DOHH2 (cell line): ENCODE data around the gene DDN.

Experiments used
- EZH2phosphoT487 ChIP-seq: fragments of 200-600 bp; sonication (generic); IDR thresholded peaks from 2 replicates; pipeline ENCODE4 v1.6.1; 2017; ENCODE audit warnings: borderline replicate concordance, mild to moderate bottlenecking, antibody characterized with exemption, low read length, moderate library complexity, mixed read lengths
- TF ChIP-seq, protein P1 (sequence below): fragments of 200-600 bp; sonication (generic); IDR thresholded peaks from one replicate; pipeline ENCODE4 v1.5.1; 2014; ENCODE audit warnings: antibody characterized with exemption, mild to moderate bottlenecking, low read depth, low read length; ENCODE audit not compliant: poor library complexity, severe bottlenecking

DNA sequence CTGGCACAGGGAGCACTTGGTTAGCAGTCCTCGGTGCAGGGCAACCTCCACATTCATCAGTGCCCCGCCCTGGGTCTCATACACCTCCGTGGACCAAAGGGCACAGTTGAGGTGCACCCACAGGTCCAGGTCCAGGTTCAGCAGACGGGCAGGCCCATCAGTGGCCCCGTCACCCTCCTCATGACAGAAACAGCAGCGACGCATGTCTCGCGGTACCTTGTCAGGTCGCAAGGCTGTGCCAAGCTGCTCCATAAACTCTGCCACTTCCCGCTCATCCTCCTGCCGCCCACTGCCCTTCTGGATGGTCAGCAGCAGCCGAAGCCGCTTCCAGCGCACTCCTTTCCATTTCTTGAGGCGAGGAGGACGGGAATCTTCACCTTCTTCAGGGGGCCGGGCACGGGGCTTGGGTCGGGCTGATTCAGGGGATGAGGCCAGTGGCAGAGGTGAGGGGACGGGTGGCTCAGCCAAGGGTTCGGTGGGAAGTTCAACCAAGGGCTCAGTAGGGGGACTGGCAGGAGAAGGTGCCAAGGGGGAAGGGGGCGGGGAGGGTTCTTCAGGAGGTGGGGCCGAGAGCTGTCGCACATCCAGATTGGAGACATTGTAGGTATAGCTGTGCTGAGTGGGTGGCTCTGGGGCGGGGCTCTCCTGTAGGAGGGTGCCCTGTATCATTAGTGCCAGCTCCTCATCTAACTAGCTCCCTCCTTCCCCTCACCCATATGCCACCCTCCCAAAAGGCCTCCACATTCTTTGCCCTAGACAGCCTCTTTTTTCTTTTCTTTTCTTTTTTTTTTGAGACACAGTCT, 27.7 kb upstream of the DDN start:
- TF ChIP-seq, protein P1, sequence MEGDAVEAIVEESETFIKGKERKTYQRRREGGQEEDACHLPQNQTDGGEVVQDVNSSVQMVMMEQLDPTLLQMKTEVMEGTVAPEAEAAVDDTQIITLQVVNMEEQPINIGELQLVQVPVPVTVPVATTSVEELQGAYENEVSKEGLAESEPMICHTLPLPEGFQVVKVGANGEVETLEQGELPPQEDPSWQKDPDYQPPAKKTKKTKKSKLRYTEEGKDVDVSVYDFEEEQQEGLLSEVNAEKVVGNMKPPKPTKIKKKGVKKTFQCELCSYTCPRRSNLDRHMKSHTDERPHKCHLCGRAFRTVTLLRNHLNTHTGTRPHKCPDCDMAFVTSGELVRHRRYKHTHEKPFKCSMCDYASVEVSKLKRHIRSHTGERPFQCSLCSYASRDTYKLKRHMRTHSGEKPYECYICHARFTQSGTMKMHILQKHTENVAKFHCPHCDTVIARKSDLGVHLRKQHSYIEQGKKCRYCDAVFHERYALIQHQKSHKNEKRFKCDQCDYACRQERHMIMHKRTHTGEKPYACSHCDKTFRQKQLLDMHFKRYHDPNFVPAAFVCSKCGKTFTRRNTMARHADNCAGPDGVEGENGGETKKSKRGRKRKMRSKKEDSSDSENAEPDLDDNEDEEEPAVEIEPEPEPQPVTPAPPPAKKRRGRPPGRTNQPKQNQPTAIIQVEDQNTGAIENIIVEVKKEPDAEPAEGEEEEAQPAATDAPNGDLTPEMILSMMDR = no peak
- no peak for TF ChIP-seq EZH2phosphoT487
